Measurements from ENCODE around the gene CHL1. TPM values are rescaled to one million over a fixed set of nuclear protein-coding genes. Genes with fewer than 3 reads are reported as not detected.
A peak's percentile ranks its signal among the peaks of the same experiment; 100 is the strongest.

CHL1 gene, protein sequence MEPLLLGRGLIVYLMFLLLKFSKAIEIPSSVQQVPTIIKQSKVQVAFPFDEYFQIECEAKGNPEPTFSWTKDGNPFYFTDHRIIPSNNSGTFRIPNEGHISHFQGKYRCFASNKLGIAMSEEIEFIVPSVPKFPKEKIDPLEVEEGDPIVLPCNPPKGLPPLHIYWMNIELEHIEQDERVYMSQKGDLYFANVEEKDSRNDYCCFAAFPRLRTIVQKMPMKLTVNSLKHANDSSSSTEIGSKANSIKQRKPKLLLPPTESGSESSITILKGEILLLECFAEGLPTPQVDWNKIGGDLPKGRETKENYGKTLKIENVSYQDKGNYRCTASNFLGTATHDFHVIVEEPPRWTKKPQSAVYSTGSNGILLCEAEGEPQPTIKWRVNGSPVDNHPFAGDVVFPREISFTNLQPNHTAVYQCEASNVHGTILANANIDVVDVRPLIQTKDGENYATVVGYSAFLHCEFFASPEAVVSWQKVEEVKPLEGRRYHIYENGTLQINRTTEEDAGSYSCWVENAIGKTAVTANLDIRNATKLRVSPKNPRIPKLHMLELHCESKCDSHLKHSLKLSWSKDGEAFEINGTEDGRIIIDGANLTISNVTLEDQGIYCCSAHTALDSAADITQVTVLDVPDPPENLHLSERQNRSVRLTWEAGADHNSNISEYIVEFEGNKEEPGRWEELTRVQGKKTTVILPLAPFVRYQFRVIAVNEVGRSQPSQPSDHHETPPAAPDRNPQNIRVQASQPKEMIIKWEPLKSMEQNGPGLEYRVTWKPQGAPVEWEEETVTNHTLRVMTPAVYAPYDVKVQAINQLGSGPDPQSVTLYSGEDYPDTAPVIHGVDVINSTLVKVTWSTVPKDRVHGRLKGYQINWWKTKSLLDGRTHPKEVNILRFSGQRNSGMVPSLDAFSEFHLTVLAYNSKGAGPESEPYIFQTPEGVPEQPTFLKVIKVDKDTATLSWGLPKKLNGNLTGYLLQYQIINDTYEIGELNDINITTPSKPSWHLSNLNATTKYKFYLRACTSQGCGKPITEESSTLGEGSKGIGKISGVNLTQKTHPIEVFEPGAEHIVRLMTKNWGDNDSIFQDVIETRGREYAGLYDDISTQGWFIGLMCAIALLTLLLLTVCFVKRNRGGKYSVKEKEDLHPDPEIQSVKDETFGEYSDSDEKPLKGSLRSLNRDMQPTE (N-terminal part only)
- 0.33 and 0.99 TPM in 2 replicates for total RNA-seq (2021; fragmentation: NEBNext Ultra II Directional; extraction: Animal tissue kit (Norgen Biotek cat#: 25700))
- 0.03 and 0.05 TPM in 2 replicates for polyA plus RNA-seq (2011; rRNA removed)
- 0.08 TPM for polyA plus RNA-seq (2011; cell fraction: cytosol; rRNA removed)
- 0.29 TPM for polyA plus RNA-seq (2011; cell fraction: nucleus; rRNA removed)
- polyA plus RNA-seq (2012, experiment 1 of 2): 0.05 to 0.25 TPM (median 0.18 TPM) in 4 replicates
- not detected for polyA plus RNA-seq (2012, experiment 2 of 2)
- polyA plus RNA-seq (2013, experiment 1 of 2): 0.91 TPM
- polyA plus RNA-seq (2013, experiment 2 of 2): 1.3 TPM
- 0.25 and 0.29 TPM in 2 replicates for polyA minus RNA-seq (2011; rRNA and poly(A)+ RNA removed)
- polyA minus RNA-seq (2011; cell fraction: cytosol; rRNA and poly(A)+ RNA removed): not detected
- polyA minus RNA-seq (2011; cell fraction: nucleus; rRNA and poly(A)+ RNA removed): 1.1 TPM
- long read RNA-seq, experiment 1: 0 reads
- long read RNA-seq, experiment 2: 0 reads

DNA sequence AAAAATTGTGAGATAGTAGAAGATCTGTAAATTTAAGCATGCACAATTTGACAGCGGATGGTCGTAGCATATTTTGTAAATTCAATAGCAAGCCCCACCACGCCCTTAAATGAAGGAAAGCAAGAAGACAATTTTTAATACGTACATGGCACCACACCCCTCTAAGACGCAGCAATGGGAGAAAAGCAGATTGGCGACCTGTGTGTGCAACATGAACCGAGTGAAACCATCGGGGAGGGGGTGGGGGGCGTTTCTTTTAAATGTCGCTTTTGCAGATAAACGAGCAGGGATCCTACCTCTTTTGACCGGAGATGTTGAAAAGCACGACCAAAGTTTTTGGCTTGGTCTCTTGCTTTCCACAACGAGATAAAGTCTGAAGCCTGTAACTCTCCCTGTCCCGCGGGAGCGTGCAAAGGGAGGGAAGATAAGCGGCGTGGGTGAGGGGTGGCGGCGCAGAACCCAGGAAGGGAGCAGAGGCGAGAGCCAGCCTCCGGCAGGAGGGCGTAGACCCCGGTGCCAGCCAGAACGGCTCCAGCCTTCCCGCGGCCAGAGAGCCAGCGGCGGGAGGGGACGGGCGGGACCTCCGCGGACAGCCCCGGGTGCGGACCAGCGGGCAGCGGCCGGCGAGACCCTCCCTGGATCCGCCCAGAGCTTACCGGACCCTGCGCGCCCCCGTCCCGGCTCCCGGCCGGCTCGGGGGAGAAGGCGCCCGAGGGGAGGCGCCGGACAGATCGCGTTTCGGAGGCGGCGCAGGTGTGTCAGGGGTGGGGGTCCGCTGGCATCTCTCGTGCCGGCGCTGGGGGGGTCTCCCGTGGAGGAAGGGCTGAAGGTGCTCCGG, at the start of gene CHL1:
Gene CHL1, plus strand, starts transcription at position 453 of the 838 bp plus-strand sequence. CDS start 123,014 bp downstream, outside the sequence.
- H4K91ac ChIP-seq (replicated peaks; ENCODE audit: insufficient read length, low read length): no peak within 1 kb of the TSS
- no peak within 1 kb of the TSS for H3K27ac ChIP-seq (ENCODE audit: low read depth, low read length)
- H3K27me3 ChIP-seq (replicated peaks in 1 of 4; ENCODE audit: control insufficient read depth in 3 of 4, extremely low read depth in 1 of 4, insufficient read depth in 3 of 4, low read length in 3 of 4): peaks cover 4 to 32% (median 20%) of the 10 kb centered on the region in 4 experiments
- H2AK5ac ChIP-seq (ENCODE audit: low read depth, low read length): no peak within 1 kb of the TSS
- POLR2A ChIA-PET (ENCODE audit: partially characterized antibody): no interaction called here
- H3K18ac ChIP-seq (ENCODE audit: extremely low read depth, low read length): peak within 1 kb of the TSS; percentile 14; the same call in 1 of the 2 replicates
- H3K4me1 ChIP-seq (replicated peaks in 1 of 4; ENCODE audit: control insufficient read depth in 3 of 4, insufficient read depth in 4 of 4, low read length in 3 of 4): peaks cover 0 to 2% (median under 1%) of the 10 kb centered on the region in 4 experiments; a peak in 2 of 7 replicates
- no peaks in the 10 kb centered on the region for H3K79me1 ChIP-seq (ENCODE audit: low read depth, low read length)
- no peak within 1 kb of the TSS for H2BK5ac ChIP-seq (ENCODE audit: low read depth, low read length)
- no peaks in the 10 kb centered on the region for H3K79me2 ChIP-seq (ENCODE audit: control insufficient read depth in 1 of 2, insufficient read depth in 2 of 2, low read length in 2 of 2)
- FAIRE-seq (no peak), DNase-seq (ENCODE audit: low read depth in 1 of 2, low spot score in 2 of 2) (peak in 1 of 2 experiments; percentile 77)
- H3K23me2 ChIP-seq (ENCODE audit: low read depth, low read length): peaks cover 11% of the 10 kb centered on the region; the same call in 1 of the 2 replicates
- no peaks in the 10 kb centered on the region for H3K36me3 ChIP-seq (ENCODE audit: control insufficient read depth in 2 of 4, insufficient read depth in 4 of 4, low read length in 3 of 4)
- no peak within 1 kb of the TSS for H3K23ac ChIP-seq (ENCODE audit: insufficient read length)
- peak within 1 kb of the TSS; percentile 82 to 90 for H3K4me2 ChIP-seq (ENCODE audit: insufficient read depth in 1 of 2, low read depth in 2 of 2, low read length in 2 of 2)
- no peaks in the 10 kb centered on the region for H4K20me1 ChIP-seq (replicated peaks in 1 of 2; ENCODE audit: control insufficient read depth in 1 of 2, insufficient read depth in 2 of 2, low read length in 2 of 2)
- H4K5ac ChIP-seq (ENCODE audit: insufficient read length, low read depth, low read length): no peak within 1 kb of the TSS
- no peak within 1 kb of the TSS for H2BK20ac ChIP-seq (ENCODE audit: low read length)
- H4K8ac ChIP-seq (ENCODE audit: extremely low read depth, insufficient read depth, low read length): no peak within 1 kb of the TSS
- no peak within 1 kb of the TSS for H3K4ac ChIP-seq (replicated peaks; ENCODE audit: insufficient read length, low read depth, low read length)
- H2BK15ac ChIP-seq (ENCODE audit: low read length): no peak within 1 kb of the TSS
- CTCF ChIA-PET (ENCODE audit: partially characterized antibody): interaction anchor here (0.9 to 2.6 kb wide), 4 partner anchors 11 to 158 kb away, joined by 3 to 6 read pairs (median 4); no protein-coding TSS in a partner anchor
- H3K4me3 ChIP-seq (ENCODE audit: extremely low read depth in 1 of 4, insufficient read depth in 2 of 4, low read depth in 3 of 4, low read length in 4 of 4): peak within 1 kb of the TSS; percentile 49 to 77 (median 62)
- no peak within 1 kb of the TSS for H3K56ac ChIP-seq (replicated peaks; ENCODE audit: insufficient read length, low read depth, low read length)
- H3K9me3 ChIP-seq (ENCODE audit: insufficient read depth in 2 of 2, low read depth in 1 of 2, low read length in 1 of 2): no peaks in the 10 kb centered on the region
- 10% methylated on average over 22 of the region's 64 CpGs; no CpG with 5 or more reads in 1 of the 2 experiments for WGBS, 2 experiments (ENCODE audit: extremely low coverage in 1 of 2, insufficient coverage in 1 of 2, insufficient read length in 1 of 2, insufficient replicate concordance in 2 of 2, low coverage in 1 of 2, low lambda C conversion rate in 2 of 2, missing lambda C conversion rate in 1 of 2)
- no peak within 1 kb of the TSS for H3K14ac ChIP-seq (ENCODE audit: insufficient read length)
- H3K9ac ChIP-seq (replicated peaks in 1 of 4; ENCODE audit: extremely low read depth in 1 of 4, low read depth in 3 of 4, low read length in 3 of 4): peak within 1 kb of the TSS in 2 of 4 experiments; percentile 18 to 50; a peak in 1 of 7 replicates
- no peak within 1 kb of the TSS for H2BK120ac ChIP-seq (replicated peaks; ENCODE audit: low read depth, low read length)
- peak within 1 kb of the TSS; percentile 82; the same call in 1 of the 2 replicates for H2AFZ ChIP-seq (ENCODE audit: low read length)
- H2BK12ac ChIP-seq (ENCODE audit: low read depth, low read length): no peak within 1 kb of the TSS
- no peak for TF ChIP-seq NANOG (IDR thresholded peaks at IDR 0.05; ENCODE audit: insufficient read depth, low read depth, low read length, poor library complexity, severe bottlenecking)
- no peak for TF ChIP-seq BCL11A (IDR thresholded peaks at IDR 0.05; ENCODE audit: low read depth in 2 of 2, low read length in 2 of 2)
- TF ChIP-seq EP300 (IDR thresholded peaks at IDR 0.05; ENCODE audit: borderline replicate concordance in 1 of 2, low read depth in 2 of 2, low read length in 2 of 2): no peak
